Thyroid gland (tissue), 4 donors: ENCODE results near the gene BRSK2.

ENCODE experiments used
- CTCF ChIP-seq, 6 experiments: fragments of 200-600 bp in 3 of 6; fragments of 450-650 bp in 3 of 6; sonication (generic) in 3 of 6; IDR thresholded peaks; one replicate each; pipeline ENCODE4 v1.5.1; 2016 to 2019; ENCODE audit warnings: antibody characterized with exemption in 6 of 6, mild to moderate bottlenecking in 2 of 6, inconsistent platforms in 1 of 6, moderate library complexity in 1 of 6
- POLR2A ChIP-seq, 2 donors: fragments of 450-650 bp; IDR thresholded peaks; one replicate each; pipeline ENCODE4 v1.6.1; 2017; ENCODE audit warnings: antibody characterized with exemption in 2 of 2, mild to moderate bottlenecking in 2 of 2, moderate library complexity in 1 of 2

GRCh38 chr11:1344056-1344635 is 45.6 kb upstream of the BRSK2 start:
- TF ChIP-seq CTCF (IDR thresholded peaks at IDR 0.05) = no peak
- no peak for TF ChIP-seq POLR2A (IDR thresholded peaks at IDR 0.05)
